ENCODE results near the gene KCNJ6. TPM values are rescaled to one million over a fixed set of nuclear protein-coding genes. Genes with fewer than 3 reads are reported as not detected.

Gene KCNJ6
- total RNA-seq, 1 experiment from 2014 or later: 1.2 TPM

DNA sequence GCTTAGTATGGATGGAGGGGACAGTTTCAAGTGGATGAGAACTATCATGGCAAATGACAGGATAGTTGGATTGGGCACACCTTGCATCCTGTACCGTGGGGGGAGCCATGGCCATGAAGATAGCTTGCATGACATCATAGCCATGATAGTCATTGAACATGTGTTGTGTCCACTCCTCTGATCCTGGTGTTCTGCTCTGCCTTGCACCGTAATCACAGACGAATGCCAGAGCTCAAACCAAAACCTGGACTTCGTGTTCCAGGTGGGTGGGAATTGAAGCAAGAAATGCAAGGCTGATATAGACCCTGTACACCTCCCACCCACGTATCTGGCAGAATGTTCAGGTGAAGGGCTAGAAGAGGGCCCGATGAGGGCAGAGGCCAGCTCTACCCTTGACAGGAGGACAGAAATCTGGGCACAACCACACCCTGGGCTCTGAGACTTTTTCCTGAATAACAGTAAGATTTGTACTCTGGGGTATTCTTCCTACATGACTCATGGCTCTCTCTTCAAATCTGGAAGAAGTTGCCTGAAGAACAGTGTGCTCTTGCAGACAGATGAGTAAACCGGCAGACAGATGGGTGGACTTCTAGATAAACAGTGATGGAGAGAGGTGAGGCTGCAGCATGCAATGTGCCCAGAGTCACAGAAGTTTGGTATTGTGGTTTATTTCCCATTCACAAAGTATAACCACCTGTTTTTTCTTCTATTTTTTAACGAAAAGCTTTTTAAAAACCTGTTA lies 45.0 kb downstream of the KCNJ6 start:
- Histone ChIP-seq H3K9ac (ENCODE audit: extremely low read depth, insufficient read length, low read length) (no peak overlapping the region), H3K23me2 (ENCODE audit: insufficient read length, low read depth, low read length, poor library complexity, severe bottlenecking) (no peaks in the 10 kb centered on the region), H3K18ac (ENCODE audit: insufficient read length, low read depth, low read length) (no peak overlapping the region), H4K5ac (ENCODE audit: insufficient read length, low read depth, low read length) (no peak overlapping the region), H2AFZ (ENCODE audit: low read length) (no peak overlapping the region), H2BK5ac (ENCODE audit: insufficient read length, low read length) (no peak overlapping the region), H3K79me1 (ENCODE audit: insufficient read depth, low read depth, low read length, poor library complexity, severe bottlenecking) (no peaks in the 10 kb centered on the region), H3K27ac (ENCODE audit: insufficient read length, low read depth, low read length) (no peak overlapping the region), H3T11ph (ENCODE audit: low read length) (no peak overlapping the region), H3K79me2 (ENCODE audit: insufficient read depth, low read length) (no peaks in the 10 kb centered on the region), H3K9me3 (ENCODE audit: control insufficient read depth, low read depth, low read length) (no peaks in the 10 kb centered on the region), H3K56ac (ENCODE audit: insufficient read length, low read depth, low read length) (no peak overlapping the region), H3K4me2 (ENCODE audit: insufficient read depth, insufficient read length, low read length) (no peak overlapping the region), H3K27me3 (ENCODE audit: insufficient read depth, low read length) (no peaks in the 10 kb centered on the region), H2BK12ac (ENCODE audit: insufficient read length, low read depth, low read length) (no peak overlapping the region), H3K4me1 (ENCODE audit: insufficient read depth, low read length) (no peaks in the 10 kb centered on the region), H3K23ac (ENCODE audit: insufficient read length, low read depth, low read length) (no peak overlapping the region), H2BK120ac (ENCODE audit: low read depth, low read length, poor library complexity, severe bottlenecking) (no peak overlapping the region), H4K20me1 (ENCODE audit: control insufficient read depth, insufficient read depth, insufficient read length) (no peaks in the 10 kb centered on the region), H2BK20ac (ENCODE audit: low read depth, low read length, poor library complexity, severe bottlenecking) (no peak overlapping the region), H3K14ac (ENCODE audit: insufficient read depth, low read length) (no peak overlapping the region), H4K8ac (replicated peaks; ENCODE audit: insufficient read length, low read depth, low read length) (no peak overlapping the region), H2AK5ac (ENCODE audit: insufficient read length, low read length) (no peak overlapping the region), H2BK15ac (ENCODE audit: low read depth, low read length) (no peak overlapping the region), H4K91ac (ENCODE audit: insufficient read length, low read depth, low read length) (no peak overlapping the region), H3K4ac (ENCODE audit: low read depth, low read length) (no peak overlapping the region)
- H3K27ac Mint-ChIP-seq: no peak overlapping the region
- H3K9me3 Mint-ChIP-seq: no peaks in the 10 kb centered on the region
- no peaks in the 10 kb centered on the region for H3K27me3 Mint-ChIP-seq (ENCODE audit: low read depth)
- H3K4me1 Mint-ChIP-seq: 0 out of 4 replicates have a peak, but pooled peaks cover 0 to 4% of the 10 kb centered on the region in 2 experiments
- no peaks in the 10 kb centered on the region for H3K36me3 Mint-ChIP-seq (ENCODE audit: insufficient read depth in 1 of 3, low read depth in 3 of 3)
- DNase-seq: no peak
- no CpG with 5 or more reads among the region's 8 CpGs for WGBS (ENCODE audit: extremely low coverage, insufficient read length, low lambda C conversion rate)
- TF ChIP-seq, protein P1, sequence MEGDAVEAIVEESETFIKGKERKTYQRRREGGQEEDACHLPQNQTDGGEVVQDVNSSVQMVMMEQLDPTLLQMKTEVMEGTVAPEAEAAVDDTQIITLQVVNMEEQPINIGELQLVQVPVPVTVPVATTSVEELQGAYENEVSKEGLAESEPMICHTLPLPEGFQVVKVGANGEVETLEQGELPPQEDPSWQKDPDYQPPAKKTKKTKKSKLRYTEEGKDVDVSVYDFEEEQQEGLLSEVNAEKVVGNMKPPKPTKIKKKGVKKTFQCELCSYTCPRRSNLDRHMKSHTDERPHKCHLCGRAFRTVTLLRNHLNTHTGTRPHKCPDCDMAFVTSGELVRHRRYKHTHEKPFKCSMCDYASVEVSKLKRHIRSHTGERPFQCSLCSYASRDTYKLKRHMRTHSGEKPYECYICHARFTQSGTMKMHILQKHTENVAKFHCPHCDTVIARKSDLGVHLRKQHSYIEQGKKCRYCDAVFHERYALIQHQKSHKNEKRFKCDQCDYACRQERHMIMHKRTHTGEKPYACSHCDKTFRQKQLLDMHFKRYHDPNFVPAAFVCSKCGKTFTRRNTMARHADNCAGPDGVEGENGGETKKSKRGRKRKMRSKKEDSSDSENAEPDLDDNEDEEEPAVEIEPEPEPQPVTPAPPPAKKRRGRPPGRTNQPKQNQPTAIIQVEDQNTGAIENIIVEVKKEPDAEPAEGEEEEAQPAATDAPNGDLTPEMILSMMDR (conservative IDR thresholded peaks at IDR 0.05): no peak
- no peak overlapping the region for H3K4me3 Mint-ChIP-seq

Measured in H9 (cell line).